HG02571 (cell line): Measurements from ENCODE around the gene TTPAL.
"Not testable (repeated sequence)": the region's sequence is repeated elsewhere in the genome, so short reads cannot be mapped to it uniquely, and the experiment has no call there.

Experiments
- ATAC-seq: cut with Tn5 transposase; IDR thresholded peaks from one replicate; pipeline ENCODE4 v1.9.1; 2021; ENCODE audit warnings: mild to moderate bottlenecking, moderate library complexity; ENCODE audit not compliant: unreplicated experiment

TTPAL gene

GRCh38 chr20:44467289-44467883 is 8.3 kb upstream of the TTPAL start:
- no peak for ATAC-seq

GRCh38 chr20:44468044-44468782 is 7.5 kb upstream of the TTPAL start:
- ATAC-seq: no peak

- ATAC-seq: no peak
These were observed 5.3 kb upstream of the TTPAL start for GRCh38 chr20:44470327-44470726.

GRCh38 chr20:44471481-44471882 is 4.2 kb upstream of the TTPAL start:
- ATAC-seq: no peak

GRCh38 chr20:44472283-44472682 is 3.4 kb upstream of the TTPAL start:
- ATAC-seq: not testable (repeated sequence)

GRCh38 chr20:44475372-44475693 is 341 bp upstream of the TTPAL start:
- ATAC-seq: no peak

- no peak for ATAC-seq
These were observed 1.5 kb downstream of the TTPAL start for GRCh38 chr20:44477151-44477550.

GRCh38 chr20:44478206-44478605 is 2.5 kb downstream of the TTPAL start:
- ATAC-seq: no peak

GRCh38 chr20:44479643-44480042 is 4.0 kb downstream of the TTPAL start:
- ATAC-seq: no peak

GRCh38 chr20:44480097-44480496 is 4.4 kb downstream of the TTPAL start:
- ATAC-seq: no peak

GRCh38 chr20:44481719-44482416 is 6.2 kb downstream of the TTPAL start:
- ATAC-seq: no peak

- no peak for ATAC-seq
These were observed 7.4 kb downstream of the TTPAL start for GRCh38 chr20:44483112-44483511.

GRCh38 chr20:44485078-44485829 is 9.6 kb downstream of the TTPAL start:
- no peak for ATAC-seq

- no peak for ATAC-seq
These were observed 10.1 kb downstream of the TTPAL start for GRCh38 chr20:44485830-44486198.

- no peak for ATAC-seq
These were observed 12.9 kb downstream of the TTPAL start for GRCh38 chr20:44488551-44488950.

- no peak for ATAC-seq
These were observed 13.5 kb downstream of the TTPAL start for GRCh38 chr20:44489223-44489622.

GRCh38 chr20:44489931-44490330 is 14.3 kb downstream of the TTPAL start:
- ATAC-seq: no peak

GRCh38 chr20:44491635-44492395 is 16.1 kb downstream of the TTPAL start:
- no peak for ATAC-seq

- no peak for ATAC-seq
These were observed 18.6 kb downstream of the TTPAL start for GRCh38 chr20:44494266-44494665.

GRCh38 chr20:44494681-44495080 is 19.0 kb downstream of the TTPAL start:
- no peak for ATAC-seq

- no peak for ATAC-seq
These were observed 19.6 kb downstream of the TTPAL start for GRCh38 chr20:44495257-44495656.
